HG03354 (cell line): Measurements from ENCODE around the gene ARHGEF4.
"Not testable (repeated sequence)": the region's sequence is repeated elsewhere in the genome, so short reads cannot be mapped to it uniquely, and the experiment has no call there.

Source experiments
- ATAC-seq: cut with Tn5 transposase; IDR thresholded peaks from one replicate; pipeline ENCODE4 v1.9.1; 2021; ENCODE audit warnings: mild to moderate bottlenecking; ENCODE audit not compliant: unreplicated experiment, poor library complexity, severe bottlenecking

Gene ARHGEF4

DNA sequence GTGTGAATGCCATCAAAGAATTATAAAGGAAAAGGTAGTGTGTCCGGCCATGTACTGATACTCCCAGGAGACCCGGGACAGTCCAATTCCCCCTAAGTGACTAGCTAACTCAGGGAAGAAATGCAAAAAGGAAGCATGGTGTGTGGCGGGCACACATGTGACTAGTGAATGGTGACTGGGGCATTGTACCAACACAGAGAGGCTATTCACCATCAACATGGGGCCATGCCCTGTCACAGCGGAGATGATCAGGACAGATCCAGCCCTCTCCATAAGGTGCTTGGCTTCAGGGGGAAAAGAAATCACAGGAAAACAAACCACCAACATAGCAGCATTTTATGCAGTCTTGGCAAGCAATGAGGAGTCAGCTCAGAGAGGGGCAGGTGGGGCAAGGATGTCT, 222.2 kb downstream of the ARHGEF4 start:
- no peak for ATAC-seq

DNA sequence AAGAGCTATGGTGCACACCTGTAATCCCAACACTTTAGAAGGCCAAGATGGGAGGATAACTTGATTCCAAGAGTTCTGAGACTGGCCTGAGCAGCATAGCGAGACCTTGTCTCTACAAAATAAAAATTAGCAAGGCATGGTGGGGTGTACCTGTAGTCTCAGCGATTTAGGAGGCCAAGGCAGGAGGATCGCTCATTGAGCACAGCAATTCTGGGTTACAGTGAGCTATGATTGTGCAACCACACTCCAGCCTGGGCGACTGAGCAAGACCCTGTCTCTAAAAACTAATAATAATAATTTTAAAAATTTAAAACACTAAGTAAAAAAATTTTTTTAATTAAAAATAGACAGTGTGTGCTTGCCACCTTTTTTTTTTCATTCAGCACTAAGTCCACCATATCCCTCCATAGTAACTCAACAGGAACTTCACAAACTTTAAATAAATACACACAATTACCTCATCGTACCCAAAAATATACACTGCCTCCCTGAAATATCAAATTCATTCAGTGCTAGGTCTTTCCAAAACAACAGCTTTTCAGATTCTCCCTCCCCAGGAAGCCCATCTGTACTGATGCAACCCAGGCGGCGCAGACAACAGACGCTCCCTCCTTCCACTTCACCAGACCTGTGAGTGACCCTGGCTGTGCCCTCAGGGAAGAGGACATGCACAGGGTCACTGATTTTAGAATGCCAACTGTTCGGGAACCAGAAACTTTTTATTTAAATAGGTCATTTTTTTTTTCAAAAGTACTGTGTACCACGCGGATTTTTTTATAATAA, 227.0 kb downstream of the ARHGEF4 start:
- no peak for ATAC-seq

DNA sequence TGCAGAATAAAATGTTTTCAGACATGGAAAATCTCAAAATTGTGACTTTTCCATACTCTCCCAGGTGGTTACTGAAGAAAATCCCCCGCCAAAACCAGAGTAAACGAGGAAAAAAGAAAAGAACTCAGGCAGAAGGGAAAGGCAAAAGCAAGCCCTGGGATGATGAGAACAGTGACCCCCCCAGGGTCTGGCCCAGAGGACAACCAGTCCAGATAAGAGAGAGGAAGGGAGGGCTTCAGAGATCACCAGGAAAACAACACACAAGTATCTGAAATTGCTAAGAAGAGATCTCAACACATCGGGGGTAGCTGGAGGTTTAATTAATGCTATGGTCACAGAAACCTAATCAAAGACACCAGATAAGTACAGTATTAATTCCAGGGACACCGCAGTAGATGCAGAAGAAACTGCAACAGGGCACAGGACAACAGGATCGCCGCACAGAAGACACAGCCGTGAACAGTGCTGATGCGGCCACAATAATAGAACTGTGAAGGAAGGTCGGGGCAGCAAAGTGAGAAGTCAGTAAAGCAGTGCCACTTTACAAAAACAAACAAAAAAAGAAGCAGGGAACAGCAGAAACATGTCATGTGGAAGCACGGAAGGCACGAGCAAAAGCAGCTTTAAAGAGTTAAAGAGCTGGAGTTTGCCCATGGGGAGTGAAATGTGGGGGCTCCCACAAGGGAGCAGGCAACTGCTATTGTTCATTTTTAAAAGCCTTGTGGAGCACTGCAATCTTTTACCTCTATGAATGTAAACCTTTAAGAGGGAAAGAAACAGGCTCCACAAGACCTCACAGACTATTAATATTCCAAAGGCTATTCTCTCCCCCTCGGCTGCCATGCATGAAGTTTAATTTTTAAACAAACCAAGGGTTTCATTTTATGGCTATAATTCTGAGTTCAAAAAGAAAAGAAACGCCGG, 228.1 kb downstream of the ARHGEF4 start:
- ATAC-seq = no peak

DNA sequence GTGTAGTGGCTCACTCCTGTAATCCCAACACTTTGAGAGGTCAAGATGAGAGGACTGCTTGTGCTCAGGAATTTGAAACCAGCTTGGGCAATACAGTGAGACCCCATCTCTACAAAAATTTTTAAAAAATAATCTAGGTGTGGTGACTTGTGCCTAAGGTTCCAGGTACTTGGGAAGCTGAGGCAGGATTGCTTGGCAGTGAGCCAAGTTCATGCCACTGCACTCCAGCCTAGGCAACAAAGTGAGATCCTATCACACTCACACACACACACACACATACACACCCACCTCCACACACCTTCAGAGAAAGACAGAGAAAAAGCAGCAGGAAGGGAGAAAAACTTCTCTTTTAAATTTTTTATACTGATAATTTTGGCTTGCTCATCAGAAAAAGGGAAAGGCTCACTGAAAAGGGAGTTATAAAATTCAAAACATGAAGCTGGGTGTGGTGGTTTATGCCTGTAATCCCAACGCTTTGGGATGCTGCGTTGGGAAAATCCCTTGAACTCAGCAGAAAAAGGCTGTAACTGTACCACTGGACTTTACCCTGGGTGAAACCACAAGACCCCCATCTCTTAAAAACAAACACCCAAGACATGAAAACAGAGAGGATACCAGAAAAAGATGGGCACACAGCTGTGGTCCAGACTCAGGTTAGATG, 230.9 kb downstream of the ARHGEF4 start:
- ATAC-seq = no peak

DNA sequence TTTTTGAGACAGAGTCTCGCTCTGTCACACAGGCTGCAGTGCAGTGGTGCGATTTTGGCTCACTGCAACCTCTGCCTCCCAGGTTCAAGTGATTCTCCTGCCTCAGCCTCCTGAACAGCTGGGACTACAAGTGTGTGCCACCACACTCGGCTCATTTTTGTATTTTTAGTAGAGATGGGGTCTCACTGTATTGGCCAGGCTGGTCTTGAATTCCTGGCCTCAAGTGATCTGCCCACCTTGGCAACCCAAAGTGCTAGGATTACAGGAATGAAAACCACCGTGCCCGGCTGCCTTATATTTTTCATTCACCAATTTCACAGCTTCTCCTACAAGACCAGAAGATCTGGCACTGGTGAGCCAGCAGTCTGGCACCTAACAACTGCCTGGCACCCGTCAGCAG, 231.5 kb downstream of the ARHGEF4 start:
- ATAC-seq = not testable (repeated sequence)

DNA sequence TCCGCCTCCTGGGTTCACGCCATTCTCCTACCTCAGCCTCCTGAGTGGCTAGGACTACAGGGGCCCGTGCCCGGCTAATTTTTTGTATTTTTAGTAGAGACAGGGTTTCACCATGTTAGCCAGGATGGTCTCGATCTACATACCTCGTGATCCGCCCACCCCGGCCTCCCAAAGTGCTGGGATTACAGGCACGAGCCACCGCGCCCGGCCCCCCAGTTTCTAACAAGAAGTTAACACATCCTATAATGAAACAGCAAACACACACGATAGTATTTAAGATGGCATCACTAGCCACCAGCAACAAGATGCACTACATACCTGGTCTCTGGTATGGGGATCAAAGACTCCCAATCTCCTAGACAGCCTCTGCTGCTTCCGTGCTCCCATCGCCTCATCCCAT, 238.9 kb downstream of the ARHGEF4 start:
- not testable (repeated sequence) for ATAC-seq

DNA sequence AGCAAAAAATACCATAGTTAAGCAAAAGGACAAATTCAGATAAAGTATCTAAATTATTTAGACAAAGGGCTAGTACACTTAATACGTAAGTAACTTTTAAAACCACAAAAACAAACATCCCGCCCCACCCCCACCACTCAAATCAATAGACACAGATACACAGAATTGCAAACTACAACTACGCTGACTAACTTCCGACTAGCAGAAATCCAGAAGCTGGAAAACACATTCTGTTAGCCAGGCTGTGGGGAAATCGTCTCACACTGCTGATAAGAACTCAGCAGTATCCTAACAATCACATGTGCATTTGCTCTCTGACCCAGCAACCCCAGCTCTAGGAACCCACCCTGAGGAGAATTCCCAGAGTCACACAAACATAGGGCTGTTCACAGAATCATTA, 240.0 kb downstream of the ARHGEF4 start:
- ATAC-seq = no peak

DNA sequence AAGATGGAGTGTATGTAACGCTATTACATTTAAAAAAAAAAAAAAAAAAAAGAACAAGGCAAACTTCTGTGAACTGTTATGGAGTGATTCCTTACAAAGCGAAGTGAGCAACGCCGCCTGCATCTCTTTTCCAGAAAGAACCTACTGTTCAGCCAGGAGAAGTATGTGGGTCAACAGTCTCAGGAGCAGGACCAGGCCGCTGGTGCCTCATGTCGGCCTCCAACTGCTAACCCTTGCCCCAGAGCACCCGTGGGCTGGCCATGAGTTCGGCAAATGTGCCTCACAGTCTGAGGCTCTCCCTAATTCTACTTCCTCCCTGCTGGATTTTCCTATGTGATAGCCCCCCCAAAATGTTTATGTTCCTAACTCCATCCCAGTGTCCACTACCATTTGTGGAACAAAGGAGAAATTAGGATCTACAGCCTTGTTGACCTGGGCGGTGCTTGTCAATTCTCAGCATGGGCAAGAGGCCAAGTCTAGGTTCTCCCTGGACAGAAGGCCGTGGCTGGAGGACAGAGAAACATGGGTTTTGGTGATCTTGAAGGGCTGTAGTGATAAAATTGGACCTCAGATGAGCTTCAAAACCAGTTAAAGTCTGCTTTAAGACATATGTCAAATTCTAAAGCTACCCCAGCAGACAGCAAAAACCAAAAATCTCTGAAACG, 240.6 kb downstream of the ARHGEF4 start:
- ATAC-seq = no peak

DNA sequence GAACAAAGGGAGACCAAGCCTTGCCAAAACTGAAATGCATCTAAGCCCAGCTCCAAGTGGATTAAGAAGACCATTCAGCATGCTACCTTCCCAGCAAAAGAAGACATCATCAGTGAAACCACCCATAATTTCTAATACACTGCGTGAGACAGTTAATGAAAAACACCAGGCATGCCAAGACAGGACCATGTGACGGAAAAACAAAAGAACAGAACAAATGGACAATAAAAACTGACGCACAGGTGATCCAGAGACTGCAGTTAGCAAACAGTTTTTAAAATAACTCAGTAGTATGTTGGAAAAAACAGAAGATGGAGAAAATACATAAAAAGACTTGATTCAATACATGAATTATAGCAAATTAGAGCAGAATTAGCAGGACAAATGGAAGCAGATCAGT, 241.3 kb downstream of the ARHGEF4 start:
- ATAC-seq = no peak

DNA sequence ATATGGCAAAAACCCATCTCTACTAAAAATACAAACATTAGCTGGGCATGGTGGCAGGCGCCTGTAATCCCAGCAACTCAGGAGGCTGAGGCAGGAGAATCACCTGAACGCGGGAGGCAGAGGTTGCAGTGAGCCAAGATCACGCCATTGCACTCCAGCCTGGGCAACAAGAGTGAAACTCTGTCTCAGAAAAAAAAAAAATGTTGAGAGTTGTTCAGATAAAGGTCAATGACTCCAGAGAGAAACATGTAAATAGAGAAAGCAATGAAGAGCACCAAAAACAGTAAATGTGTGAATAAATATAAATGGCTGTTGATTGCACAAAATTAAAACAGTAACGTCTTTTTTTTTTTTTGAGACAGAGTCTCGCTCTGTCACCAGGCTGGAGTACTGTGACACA, 243.2 kb downstream of the ARHGEF4 start:
- ATAC-seq = not testable (repeated sequence)

DNA sequence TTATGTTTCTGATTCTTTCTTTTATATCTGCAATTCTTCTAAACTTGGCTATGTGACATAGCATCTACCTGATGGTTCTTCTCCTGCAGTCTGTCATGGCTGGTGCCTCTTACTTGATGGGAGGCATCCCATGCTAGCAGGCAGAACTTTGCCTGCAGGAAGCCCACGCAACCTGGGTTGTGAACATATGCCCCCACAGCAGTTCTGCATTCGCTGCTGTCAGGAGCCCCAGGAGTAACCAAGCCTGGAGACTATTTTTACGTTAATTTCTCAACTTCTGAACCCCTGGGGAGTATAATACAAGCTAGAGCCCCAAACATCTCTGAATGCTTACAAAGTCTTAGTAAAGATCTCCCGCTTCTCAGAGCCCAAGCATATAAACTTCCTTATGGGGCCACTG, 244.5 kb downstream of the ARHGEF4 start:
- no peak for ATAC-seq

DNA sequence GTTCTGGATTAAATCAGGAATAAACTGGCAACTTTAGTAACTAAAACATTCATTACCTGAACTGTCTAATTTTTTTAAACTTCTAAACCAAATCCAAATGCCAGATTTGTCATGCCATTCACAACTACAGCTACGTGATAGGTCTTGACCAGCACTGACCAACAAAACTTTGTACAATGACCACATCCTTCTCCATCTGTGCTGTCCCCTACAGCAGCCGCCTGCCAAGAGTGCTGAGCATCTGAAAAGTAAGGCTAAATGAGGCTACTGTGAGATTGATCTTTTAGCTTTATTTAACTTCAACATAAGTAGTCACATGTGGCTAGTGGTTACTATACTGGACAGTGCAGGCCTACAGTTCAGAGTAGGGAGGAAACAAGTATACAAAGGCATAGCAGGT, 248.9 kb downstream of the ARHGEF4 start:
- no peak for ATAC-seq

DNA sequence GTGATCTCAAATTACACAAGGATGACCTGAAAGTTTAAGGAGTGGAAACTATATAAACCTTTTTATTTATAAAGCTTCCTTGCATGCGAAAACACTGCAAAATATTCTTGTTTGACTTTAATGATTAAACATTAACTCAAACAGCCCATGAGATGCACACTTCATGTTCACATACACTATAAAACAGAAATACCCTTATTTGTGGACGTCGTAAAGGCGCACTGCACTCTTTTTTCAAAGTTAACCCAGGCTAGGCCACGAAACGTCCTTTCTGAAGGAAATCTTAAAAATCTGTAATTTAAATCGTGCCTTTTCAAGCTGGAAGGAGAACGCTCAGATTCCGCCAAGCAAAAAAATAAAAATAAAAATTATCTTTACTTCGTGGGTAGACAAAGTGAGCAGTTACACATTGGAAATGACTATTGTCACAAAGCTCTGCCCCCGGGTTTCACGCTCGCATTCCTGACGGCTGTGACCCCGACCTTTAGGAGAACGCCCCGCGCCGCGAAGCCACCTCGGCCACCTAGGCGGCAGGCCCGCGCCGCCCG, 255.8 kb downstream of the ARHGEF4 start:
- no peak for ATAC-seq

DNA sequence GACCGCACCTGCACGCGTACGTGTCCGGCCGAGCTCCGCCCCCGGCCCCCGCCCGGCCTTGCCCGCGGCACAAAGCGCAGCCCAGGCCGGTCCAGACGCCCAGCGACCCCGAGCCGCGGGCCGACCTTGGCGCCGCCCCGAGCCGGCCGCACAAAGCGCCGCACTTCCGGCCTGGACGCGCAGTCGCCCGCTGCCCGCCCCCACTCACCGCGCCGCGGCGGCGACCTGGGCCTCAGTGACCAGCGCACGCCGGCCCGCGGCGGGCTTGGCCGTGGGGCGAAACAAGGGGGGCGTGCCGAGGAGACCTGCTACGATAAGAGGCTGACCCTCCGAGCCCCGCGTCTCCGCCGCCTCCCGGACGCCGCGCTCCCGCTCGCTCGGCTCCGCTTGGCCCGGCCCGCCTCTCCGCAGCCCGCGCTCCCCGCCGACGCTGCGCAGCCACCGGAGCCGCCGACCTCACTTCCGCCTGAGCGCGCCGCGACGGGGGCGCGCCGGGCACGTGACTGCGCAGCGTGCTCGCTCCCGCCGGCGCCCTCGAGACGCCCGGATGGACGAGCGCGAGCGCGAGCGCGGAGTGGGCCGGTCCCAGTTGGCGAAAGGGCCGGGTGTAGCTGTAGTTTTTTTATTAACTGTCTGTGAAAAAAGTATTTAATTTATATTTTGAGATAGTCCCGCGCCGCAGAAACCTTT, 256.4 kb downstream of the ARHGEF4 start, which contains the start of gene FAM168B:
Gene FAM168B (minus strand): TSS at position 455 of the 690 bp plus-strand sequence. CDS start 10,814 bp downstream, outside the sequence.
- ATAC-seq = peak; percentile 85

DNA sequence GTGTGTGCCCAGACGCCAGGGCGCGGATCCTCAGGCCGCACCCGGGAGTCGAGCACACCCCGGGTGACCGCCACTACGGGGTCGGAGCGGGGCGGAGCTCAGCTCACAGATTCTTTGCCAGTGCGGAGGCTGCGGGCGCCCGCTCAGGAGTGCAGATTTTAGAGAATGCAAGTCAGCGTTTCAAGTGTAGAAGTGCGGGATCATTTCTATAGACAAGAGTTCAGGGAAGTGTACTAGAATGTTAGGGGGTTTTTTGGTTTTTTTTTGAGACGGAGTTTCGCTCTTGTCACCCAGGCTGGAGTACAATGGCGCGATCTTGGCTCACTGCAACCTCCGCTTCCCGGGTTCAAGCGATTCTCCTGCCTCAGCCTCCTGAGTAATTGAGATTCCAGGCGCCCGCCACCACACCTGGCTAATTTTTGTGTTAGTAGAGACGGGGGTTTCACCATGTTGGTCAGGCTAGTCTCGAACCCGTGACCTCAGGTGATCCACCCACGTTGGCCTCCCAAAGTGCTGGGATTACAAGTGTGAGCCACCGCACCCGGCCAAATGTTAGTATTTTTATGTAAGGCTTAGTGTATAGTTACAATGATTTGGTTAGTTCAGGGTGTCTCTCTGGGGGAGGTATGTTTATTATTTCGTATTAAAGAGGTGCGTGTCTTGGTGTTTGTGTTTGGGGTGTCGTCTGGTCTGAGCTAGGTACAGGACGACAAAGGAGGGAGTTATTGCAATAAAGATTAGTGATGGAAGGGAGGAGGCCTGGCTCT, 257.2 kb downstream of the ARHGEF4 start:
- peak; percentile 79 for ATAC-seq

DNA sequence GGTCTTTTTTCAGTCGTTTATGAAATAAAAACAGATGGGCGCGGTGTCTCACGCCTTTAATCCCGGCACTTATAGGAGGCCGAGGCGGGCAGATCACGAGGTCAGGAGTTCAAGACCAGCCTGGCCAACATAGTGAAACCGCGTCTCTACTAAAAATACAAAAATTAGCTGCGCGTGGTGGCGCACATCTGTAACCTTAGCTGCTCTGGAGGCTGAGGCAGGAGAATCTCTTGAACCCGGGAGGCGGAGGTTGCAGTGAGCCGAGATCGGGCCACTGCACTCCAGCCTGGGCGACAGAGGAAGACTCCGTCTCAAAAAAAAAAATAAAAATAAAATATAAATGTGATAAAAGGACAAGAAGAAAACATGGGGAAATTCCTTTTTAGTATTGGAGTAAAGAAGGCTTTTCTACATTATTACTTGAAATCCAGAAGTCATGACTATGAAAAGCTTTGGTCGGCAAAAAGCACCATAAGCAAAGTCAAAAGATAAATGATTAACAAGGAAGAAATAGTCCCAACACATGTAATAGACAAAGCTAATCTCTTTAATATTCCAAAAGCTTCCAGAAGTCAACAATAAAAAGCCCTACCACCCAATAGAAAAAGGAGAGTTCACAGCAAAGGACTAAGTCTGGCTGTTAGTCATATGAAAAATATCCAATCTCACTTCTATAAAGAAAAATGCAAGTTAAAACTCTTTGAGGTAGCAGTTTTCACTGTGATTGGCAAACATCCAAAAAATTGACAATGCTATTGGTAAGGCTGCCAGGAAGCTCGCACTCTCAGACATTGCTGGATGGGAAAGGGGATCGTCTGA, 258.0 kb downstream of the ARHGEF4 start:
- ATAC-seq = no peak
